LoVo (cell line): Measurements from ENCODE around the gene ADK.
"Not testable (repeated sequence)": the region's sequence is repeated elsewhere in the genome, so short reads cannot be mapped to it uniquely, and the experiment has no call there.

Source experiments
- DNase-seq: peaks from one replicate; pipeline ENCODE4 v3.0.0-alpha.2; 2016; ENCODE audit warnings: low spot score

The ADK gene

DNA sequence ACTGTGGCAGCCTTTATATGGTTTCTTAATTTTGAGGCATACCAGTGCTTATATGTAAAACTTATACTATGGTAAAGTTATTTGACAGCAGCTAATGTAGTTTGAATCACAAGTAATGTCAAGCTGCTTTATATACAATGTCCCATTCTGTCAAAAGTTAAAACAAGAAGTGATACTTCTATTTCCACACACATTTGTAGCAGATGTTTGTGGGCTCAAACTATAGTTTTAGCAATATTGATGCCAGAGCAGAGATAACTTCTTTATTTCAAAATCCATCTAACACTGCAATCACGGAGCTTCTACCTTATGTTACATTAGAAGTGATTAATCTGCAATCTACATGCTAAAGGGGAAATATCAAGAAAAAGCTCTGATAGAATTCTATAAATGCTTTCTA lies 149.6 kb downstream of the ADK start:
- no peak for DNase-seq

DNA sequence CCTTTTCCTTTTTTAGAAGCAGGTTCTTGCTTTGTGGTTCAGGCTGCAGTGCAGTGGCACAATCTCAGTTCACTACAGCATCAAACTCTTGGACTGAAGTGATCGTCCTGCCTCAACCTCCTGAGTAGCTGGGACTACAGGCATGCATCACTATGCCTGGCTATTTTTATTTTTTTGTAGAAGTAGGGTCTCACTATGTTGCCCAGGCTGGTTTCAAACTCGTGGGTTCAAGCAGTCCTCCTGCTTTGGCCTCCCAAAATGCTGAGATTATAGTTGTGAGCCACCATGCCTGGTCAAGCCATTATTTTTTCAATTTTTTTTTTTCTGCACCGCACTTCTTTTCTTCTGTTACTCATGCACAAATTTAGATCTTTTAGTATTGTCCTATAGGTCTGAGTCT lies 154.7 kb downstream of the ADK start:
- DNase-seq = no peak

DNA sequence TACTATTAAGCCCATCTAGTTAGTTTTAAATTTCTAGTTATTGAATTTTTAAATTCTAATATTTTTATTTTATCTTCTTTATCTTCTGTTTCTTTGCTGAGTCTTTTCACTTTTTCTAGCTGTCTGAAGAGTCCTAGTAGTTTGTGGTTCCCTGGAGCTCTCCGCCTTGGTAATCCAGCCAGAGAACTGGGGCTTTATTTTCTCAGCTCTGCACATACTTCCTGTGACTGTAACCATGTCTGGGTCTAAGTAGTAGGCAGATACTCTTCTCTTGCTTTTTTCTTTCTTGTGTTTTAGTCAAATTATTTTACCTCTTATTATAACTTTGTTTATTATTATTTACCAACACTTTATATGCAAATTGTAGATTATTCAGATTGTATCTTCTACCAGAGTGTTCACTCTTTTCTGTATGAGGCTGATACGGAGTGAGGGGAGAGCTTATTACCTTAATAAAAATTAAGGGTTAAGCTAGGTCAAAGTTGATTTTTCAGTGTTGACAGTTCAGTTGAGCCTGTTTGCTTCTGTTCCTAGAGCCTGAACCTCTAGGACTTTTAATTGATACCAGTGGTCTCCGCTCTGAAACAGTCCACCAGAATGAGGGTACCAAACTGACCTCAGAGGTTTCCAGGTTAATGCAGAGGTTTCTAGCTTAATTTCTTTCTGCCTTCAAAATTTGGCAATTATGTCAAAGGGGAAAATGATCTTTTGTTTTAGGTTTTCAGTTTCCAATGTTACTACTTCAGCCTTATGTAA lies 155.4 kb downstream of the ADK start:
- DNase-seq = no peak

DNA sequence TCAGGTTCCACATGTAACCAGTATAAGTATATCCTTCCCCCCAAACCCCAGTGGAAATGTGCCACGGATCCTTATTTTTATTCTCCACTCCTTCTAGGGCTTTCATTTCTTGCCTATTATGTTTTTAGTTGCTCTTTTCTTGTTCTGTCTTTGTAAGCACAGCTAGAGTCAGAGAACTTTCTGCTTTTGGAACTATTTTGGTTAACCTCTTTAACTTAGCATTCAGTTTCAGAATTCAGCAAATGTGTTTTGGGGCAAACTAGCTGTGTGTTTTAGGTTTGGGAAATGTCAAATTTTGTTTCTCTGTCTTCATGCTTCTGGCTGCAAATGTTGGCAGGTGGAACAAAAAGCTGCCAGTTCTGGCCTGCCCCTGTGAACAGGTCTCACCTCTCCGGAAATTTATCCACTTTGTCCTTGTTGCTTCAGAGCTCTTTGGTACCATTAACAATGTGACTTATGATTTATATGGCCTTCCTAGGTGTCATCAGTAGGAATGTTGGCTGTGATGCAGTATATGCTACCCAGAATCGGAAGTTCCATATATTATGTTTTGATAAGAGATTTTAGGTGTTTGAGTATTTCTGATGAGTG lies 156.1 kb downstream of the ADK start:
- no peak for DNase-seq

DNA sequence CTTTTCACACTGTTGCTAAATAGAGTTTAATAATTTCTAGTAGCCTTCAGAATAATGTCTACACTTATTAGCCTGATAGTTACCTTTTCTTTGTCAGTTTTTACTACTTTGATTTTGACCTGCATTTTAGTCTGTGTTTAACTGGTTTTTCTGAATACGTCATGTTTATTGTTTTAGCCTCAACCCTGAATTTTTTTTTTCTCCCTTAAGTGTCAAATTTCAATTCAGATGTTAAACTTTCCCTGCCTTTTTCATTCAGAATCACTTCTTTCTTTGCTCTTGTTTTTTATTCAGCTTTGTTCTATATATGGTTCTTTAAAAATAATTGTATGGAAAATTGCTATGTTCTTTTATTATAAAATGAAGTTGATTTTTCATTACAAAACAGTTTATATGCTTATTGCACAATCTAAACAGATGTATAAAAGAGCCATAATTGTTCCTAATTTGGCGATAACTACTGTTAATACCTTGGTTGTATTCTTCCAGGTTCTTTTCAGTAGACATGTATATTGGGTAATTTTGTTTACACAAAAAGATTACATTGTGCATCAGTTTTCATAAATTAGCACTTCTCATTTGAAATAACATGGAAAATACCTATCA lies 159.7 kb downstream of the ADK start:
- no peak for DNase-seq

DNA sequence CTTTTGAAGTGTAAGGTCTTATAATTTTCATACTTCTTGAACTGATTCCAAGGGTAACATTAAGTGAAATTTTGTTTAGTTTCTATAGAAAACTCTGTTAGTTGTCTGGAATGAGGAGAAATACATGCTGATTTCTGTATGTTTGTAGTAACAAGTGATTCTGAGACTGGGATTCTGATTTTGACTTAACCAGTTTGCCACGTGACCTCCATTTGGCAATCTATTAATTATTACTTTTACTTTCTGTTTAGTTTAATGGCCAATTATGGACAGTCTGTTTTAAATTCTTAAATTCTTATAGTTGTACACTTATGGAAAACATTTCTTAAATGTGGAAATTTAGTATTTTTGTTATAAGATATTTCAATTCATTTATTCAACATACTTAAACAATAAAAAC lies 163.1 kb downstream of the ADK start:
- DNase-seq = no peak

DNA sequence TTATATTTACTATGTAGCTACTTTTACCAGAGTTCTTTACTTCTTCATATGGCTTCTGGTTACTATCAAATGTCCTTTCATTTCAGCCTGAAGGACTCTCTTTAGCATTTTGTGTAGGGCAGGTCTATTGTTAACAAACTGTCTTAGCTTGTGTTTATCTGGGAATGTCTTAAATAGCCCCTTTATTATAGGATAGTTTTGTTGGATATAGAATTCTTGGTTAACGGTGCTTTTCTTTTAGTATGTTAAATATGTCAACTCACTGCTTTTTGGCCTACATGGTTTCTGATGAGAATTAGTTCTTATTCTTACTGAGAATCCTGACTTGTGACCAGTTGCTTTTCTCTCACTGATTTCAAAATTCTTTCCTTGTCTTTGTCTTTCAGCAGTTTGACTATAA lies 169.0 kb downstream of the ADK start:
- DNase-seq = no peak

DNA sequence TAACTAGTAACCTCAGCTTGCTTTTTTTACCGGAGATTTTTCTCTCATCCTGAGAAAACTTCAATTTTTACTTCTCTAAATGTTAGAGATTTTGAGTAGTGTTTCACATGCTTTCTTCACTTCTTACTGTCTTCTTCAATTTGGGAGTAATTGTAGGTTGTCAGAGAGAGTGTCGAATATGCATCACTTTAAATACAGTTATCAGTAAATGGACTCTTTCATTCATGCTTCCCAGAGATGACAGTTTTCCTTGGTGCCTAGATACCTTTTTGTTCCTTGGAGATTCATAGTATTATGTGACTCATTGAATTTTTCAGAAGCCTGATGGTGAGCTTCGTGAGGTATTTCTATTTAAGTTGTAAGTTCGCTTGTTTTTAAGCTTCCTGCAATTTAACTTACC lies 169.7 kb downstream of the ADK start:
- no peak for DNase-seq

DNA sequence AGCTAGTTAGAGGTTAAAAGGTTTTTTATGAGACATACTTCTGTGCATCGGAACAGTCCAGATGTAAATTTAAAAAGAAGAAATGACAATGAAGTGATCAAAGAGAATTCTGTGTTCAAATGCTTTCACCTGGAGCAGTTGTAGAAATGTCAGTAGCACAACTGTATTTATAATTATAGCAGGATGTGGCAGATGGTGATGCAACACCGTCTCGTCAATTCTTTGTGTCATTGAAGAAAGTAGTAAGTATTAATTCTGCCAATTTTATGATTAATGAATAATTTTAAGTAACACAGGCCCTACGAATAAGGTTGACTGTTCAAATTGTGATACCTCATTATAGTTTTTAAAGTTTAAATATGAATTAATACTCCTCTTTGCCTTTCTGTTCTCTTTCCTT lies 171.1 kb downstream of the ADK start:
- DNase-seq = no peak

DNA sequence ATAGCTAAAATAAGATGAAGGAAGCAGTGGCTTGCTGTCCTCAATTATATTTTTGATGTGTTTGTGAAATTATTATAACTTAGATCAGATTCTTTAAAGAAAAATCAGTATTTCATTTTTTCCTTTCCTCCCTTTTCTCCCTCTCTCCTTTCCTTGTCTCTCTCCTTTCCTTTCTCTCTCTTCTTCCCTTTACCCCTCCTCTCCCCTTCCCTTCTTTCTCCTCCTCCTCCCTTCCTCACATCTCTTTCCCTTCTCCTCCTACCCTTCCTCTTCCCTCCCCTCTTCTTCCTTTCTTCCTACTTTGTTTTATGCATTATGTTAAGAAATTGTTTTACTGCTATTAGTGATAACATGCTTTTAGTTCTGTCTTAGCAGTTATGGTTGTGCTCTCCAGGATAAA lies 171.5 kb downstream of the ADK start:
- no peak for DNase-seq

DNA sequence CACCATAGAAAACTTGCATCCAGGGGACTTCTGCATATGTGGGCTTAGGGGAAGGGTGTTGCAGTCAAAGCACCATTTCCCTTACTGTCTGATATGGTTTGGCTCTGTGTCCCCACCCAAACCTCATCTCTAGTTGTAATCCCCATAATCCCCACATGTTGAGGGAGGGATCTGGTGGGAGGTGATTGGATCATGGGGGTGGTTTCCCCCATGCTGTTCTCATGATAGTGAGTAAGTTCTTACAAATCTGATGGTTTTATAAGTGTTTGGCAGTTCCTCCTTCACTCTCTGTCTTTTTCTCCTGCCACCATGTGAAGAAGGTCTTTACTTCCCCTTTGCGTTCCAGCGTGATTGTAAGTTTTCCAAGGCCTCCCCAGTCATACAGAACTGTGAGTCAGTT lies 177.4 kb downstream of the ADK start:
- DNase-seq = no peak

DNA sequence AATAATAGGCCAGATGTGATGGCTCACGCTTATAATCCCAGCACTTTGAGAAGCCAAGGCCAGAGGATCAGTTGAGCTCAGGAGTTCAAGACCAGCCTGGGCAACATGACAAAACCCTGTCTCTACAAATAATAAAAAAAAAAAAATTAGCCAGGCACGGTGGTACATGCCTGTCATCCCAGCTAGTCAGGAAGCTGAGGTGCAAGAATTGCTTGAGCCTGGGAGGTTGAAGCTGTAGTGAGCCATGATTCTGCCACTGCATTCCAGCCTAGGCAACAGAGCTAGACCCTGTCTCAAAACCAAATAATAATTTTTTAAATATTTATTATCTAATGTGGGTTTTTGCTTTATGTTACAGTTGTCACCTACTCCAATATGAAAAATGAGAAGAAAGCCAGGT lies 178.9 kb downstream of the ADK start:
- DNase-seq = no peak

DNA sequence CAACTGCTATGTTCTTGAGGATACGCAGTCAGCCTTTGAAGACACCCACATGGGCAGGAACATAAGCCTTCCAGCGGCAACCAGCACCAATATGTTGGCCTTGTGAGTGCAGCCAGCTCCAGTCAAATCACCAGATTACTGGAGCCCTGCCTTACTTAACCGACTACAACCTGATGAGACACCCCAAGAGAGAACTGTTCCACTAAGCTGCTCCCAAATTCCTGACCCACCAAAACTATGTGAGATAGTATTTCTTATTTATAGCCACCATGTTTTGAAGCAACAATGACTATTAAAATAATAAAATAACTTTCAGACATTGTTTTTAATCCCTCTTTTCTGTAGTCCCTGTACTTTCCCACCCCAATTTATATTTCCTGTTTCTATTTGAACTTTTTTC lies 179.6 kb downstream of the ADK start:
- no peak for DNase-seq

DNA sequence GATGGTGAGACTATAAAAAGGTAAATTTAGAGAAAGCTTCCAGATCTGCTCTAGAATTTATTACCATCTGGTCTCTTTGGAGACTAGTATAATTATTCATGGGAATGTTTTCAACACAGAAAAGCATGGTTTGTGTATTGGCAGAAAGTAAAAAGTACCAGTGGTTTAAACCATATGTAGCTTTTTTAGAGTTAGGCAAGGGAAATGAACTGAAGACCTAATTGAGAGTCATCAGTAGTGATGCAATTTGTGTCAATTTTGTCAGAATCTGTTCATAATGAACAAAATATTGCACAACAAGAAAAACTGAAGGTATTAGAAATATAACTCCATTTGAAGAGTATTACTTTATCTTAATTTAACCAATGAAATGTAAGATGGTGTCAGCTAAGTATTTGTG lies 181.4 kb downstream of the ADK start:
- DNase-seq = no peak

DNA sequence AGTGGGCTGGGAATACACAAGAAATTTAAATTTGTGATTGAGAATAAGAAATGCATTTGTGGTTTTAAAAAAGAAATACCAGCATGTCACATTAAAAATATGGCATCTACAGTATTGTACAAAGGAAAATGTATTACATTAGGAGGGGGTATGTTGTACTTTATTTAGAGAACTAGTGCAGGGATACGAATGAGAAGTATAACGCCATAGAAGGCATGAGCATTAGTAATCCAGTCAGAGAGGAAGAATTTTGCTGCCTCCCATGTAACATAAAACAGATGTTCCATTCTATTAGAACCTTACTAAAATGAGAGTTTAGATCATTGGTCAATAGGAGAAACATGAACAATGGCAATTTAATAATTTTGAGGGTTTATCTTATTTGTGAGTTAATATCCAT lies 182.2 kb downstream of the ADK start:
- no peak for DNase-seq

DNA sequence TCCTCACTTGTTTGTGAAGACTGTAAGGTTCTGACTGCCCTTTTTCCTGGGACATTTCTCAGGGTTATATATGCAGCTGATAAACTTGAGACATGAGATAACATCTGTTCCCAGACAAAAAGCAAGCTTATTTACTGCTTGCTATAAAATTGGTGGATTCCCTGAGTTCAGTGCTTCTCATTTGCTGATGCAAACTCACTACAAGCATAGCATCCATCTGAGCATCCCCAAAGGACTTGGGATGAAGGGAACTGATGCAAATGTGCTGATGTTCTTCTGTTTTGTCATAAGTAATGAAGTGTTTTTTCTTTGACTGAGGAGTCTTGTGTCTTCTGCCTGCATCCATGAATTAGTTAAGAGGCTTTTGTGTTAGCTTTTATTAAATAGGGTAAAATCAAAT lies 183.2 kb downstream of the ADK start:
- DNase-seq = no peak

DNA sequence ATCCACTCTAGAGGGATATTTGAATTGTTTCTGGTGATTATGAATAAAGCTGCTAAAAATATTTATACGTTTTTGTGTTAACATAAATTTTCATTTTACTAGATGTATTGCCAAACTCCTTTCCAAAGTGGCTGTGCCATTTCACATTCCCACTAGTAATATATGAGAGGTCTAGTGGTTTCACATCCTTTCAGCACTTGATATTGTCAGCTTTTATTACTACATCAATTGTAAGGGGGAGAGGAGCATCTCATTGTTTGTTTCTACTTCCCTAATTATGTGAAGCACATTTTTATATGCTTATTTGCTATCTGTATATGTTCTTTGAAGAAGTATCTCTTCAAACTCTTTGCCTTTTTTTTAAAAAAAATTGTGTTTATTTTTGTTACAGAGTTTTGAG lies 184.5 kb downstream of the ADK start:
- DNase-seq = no peak

DNA sequence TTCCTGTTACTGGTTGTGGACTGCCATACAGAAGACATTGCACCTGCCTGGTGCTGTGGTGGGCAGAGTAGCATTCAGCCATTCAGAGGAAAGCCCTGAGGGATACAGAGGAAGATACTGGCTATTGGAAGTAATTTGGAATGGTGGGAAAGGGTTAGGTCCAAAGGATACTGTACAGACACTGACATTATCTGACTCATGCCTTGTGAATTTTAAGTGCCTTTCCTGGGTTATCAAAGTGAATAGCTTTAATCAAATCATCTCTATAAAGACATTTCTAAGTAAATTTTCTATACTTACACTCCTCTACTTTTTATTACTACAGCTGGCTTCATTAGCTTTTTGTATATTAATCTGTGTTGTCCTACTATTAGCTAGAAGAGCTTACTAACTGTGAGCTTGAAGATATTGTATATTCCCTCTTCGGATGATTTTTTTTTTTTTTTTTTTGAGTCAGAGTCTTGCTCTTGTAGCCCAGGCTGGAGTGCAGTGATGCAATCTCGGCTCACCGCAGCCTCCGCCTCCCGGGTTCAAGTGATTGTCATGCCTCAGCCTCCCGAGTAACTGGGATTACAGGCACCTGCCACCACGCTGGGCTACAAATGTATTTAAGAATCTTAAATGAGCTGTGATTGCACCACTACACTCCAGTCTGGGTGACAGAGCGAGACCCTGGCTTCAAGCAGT lies 186.5 kb downstream of the ADK start:
- peak; percentile 17 for DNase-seq

DNA sequence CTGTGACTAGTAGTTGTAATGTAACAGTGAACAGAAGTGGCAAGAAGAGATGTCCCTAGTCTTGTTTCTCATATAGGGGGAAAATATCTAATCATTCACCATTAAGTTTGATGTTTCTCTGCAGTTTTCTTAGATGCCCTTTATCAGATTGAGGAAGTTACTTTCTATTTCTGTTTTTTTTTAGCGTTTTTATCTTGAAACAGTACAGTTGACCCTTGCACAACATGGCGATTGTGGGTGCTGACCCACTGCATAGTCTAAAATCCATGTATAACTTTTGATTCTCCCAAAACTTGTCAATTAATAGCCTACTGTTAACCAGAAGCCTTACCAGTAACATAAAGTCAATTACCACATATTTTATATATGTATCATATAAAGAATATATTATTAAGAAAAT lies 192.0 kb downstream of the ADK start:
- no peak for DNase-seq

DNA sequence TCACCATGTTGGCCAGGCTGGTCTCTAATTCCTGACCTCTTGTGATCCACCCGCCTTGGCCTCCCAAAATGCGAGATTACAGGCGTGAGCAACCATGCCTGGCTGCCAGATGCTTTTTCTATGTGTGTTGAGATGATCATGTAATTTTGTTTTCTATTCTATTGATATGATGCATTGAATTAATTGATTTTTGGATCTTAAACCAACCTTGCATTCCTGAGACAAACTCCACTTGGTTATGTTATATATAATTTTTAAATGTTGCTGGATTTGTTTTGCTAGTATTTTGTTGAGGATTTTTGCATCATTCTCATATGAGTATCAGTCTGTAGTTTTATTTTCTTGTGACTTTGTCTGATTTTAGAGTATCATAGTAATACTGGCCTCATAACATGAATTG lies 192.8 kb downstream of the ADK start:
- no peak for DNase-seq

DNA sequence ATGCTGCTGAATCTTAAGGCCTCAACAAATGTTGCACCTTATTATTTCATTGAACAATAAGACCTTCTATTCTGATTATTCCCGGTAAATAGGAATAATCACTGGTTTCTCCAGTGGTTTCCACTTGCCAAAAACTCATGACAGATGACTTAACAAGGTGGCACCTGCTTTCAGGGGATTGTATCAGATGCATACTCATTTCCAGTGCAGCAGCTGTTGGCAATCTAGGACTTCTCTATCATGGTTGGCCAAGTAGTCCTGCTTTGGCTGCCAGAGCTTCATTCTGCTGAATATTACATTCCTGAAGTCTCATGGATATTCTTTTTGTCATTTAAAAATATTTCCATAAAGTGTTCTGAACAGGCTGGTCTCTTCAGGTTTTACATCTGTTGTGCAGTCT lies 193.3 kb downstream of the ADK start:
- no peak for DNase-seq

DNA sequence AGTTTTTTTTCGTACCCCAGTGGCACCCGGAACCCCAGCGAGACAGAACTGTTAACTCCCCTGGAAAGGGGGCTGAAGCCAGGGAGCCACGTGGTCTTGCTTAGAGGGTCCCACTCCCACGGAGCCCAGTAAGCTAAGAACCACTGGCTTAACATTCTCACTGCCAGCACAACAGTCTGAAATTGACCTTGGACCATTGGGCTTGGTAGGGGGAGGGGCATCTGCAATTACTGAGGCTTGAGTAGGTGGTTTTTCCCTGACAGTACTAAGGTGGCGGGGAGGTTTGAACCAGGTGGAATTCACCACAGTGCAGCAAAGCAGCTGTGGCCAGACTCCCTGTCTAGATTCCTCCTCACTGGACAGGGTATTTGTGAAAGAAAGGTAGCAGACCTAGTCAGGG lies 196.5 kb downstream of the ADK start:
- DNase-seq = no peak

DNA sequence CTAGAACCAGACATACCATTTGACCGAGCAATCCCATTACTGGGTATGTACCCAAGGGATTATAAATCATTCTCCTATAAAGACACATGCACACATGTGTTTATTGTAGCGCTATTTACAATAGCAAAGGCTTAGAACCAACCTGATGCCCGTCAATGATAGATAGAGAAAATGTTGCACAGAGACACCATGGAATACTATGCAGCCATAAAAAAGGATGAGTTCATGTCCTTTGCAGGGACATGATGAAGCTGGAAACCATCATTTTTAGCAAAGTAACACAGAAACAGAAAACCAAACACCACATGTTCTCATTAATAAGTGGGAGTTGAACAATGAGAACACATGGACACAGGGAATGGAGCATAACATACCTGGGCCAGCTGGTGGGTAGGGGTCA lies 202.0 kb downstream of the ADK start:
- DNase-seq = not testable (repeated sequence)
